GM21717 (cell line): ENCODE data around the gene ROR2.

Experiments used
- ATAC-seq: cut with Tn5 transposase; IDR thresholded peaks from one replicate; pipeline ENCODE4 v1.9.1; 2021; ENCODE audit warnings: mild to moderate bottlenecking, moderate library complexity; ENCODE audit not compliant: unreplicated experiment

Gene ROR2

GRCh38 chr9:91902475-91903125 lies 47.4 kb downstream of the ROR2 start:
- no peak for ATAC-seq

DNA sequence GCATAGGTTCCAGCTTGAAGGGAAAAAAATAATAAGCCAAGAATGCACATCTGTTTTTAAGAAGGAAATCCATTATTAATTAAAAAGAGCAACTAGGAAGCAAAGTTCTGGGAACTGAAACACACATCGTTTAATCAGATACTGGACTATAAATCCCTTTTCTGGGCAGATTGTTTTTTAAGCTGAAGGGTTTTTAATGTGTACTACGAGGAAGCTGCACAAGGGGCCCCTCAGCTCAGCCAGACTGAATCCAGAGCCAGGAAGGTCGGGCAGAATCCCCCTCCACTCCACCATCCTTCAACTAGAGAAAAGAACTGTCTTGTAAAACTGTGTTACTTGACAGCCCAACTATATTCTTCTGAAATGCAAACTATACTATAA lies 49.2 kb downstream of the ROR2 start:
- ATAC-seq, result no peak

DNA sequence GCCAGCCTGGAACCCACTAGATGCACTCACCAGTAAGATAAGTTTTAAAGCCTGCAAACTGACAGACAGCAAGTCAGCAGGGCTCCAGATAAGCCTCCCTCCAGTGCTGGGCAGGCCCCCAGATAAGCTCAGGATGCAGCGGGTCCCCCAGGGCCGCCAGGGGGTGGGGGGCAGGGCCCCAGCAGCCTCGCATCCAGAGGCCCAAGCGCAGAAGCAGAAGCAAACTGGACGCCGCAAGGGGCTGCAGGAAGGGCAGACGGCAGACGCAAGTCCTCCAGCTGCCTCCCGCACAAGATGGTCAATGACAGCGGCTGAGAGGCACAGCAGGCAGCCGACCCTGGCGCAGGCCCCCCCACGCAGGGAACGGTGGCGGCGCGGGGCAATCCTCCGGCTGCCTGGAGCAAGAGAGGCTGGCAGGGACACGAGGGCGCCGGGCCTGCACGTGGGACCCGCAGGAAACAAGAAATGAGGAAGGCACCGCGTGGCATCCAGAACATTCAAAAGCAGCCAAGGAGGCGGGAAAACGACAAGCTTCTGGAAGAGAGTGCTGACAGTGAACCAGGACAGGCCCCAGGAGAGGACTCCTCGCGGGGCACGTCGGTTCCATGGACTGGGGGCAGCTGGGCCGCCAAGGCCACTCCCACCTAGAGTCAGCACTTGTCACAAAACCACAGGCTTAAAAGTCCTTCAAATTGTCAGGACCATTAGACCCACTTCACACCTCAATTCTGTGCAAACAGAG lies 49.8 kb downstream of the ROR2 start:
- no peak for ATAC-seq

GRCh38 chr9:91899594-91899993 lies 50.4 kb downstream of the ROR2 start:
- ATAC-seq, result no peak

DNA sequence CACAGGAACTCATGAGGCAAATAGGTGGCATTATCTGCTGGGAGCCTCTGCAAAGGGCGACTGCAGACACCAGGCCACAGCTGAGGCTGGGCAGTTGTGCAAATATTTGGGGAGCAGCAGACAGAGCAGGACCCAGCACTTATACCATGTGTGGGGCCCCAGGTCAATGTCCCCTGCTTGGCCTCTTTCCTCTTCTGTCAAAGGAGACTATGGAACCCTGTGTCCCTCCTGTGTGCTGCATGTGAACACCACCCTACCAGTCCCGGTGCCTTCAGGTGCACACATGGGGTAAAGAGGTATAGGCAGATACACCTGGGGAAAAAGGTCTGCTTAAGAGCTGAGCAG lies 50.8 kb downstream of the ROR2 start:
- ATAC-seq, result no peak

DNA sequence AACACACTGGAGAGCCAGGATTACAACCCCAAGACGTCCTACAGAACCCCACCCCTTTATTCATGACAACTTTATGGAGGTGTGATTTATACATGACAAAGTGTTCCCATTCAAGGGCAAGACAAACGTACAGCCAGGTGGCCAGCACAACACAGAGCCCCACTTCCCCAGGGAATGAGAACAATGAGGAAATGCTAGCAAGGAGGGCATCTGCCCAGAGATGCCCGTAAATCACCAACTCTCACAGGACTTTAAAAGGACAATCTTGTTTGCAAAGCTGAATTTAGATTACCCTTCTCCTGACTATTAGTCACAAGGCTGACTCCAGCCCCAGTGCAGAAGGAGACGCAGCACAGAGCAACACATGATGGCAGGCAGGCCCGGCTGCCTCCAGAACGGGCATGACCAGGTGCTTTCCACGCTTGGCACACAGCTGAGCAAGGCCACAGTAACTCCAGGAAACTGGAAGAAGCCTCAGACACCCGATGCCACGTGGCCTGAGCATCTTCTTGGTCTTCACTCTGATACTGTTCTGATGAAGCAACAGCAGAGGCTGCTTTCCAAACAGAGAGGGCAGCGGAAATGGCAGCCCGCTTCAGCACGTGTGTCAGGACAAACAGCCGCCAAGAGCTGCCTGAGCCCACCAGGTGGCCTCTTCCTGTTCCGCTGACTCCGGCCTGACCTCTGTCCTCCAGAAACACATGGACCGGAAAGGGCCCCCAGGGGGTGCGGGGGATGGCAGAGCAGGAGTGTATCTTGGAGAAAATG lies 51.4 kb downstream of the ROR2 start:
- ATAC-seq, result no peak

DNA sequence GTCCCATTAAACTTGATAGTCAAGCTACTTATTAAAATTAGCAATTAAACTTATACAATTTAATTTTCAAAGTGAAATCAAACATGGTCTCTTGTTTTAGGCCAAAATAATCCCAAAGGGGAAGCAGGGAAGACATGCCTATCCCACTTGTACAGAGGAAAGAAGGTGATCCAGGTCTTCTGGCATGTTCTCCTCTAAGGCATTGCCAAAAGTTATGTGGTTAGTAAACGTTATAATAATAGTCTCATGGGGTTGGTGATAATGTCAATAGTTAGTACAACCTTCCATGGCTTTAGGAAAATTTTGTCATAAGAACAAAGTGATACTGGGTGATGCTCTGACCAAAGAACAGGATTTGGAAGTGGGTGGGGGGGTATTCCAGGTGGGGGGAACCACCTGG lies 52.8 kb downstream of the ROR2 start:
- ATAC-seq, result no peak

DNA sequence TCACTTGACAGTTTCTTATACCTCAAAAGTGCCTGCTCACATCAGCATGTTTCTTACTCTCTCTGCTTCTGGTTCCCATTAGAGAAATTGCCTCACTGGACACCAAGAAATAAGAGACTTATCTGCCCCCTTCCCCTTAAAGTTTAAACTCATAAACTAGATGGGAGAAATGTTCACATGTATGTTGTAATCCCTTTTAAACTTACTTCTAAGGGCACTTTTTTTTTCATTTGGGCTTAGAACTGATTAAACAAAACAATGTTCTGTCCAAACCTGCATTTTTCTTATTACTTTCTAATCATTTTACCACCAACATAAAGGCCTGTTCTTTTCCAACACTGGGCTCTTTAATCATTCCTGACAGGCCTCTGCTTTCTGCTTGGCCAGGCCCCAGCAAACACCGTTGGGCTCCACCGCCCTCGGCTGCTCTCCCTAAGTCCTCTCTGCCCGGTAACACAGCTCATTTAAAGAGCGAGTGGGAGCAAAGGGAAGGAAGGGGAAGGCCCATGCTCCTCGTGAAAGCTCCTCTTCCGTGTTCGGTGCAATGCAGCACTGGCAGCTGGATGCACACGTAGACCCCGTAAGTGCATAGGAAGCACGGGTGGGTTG lies 53.4 kb downstream of the ROR2 start:
- no peak for ATAC-seq

GRCh38 chr9:91896097-91896496 lies 53.9 kb downstream of the ROR2 start:
- no peak for ATAC-seq

DNA sequence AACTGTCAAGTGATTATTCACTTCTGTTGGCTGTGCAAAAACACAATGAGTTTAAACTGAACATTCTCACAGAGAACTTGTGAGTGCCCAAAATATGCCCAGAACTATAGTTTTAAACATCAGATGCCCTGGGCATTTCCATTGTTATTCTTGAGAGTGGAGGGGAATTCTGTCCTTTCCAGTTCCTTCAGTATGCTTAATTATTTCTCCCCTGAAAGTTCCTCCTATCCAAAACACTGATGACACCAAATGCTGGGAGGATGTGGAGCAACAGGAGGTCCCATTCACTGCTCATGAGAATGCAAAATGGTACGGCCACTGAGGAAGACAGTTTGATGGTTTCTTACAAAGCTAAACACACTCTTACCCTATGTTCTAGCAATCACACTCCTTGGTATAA lies 55.5 kb downstream of the ROR2 start:
- ATAC-seq, result no peak

- ATAC-seq, result no peak
Observed at GRCh38 chr9:91894023-91894422, 56.0 kb downstream of the ROR2 start.

- ATAC-seq, result no peak
Observed at GRCh38 chr9:91891915-91892314, 58.1 kb downstream of the ROR2 start.

DNA sequence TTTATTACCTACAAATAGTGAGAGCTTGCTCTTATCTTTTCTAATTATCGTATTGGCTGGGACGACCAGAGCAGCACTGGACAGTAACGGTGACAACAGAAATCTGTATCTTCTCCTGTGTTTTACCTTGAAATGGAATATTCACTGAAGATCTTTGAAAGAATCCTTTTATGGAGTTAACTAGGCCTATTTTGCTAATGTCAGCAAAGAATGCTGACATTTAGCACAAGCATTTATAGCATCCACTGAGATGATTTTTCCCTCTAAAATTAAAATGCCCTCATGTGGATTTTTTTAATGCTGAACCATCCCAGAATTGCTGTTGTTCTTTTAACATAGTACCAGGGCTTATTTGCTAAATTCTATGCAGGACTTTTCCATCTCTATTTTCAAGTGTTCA lies 59.4 kb downstream of the ROR2 start:
- ATAC-seq, result no peak

DNA sequence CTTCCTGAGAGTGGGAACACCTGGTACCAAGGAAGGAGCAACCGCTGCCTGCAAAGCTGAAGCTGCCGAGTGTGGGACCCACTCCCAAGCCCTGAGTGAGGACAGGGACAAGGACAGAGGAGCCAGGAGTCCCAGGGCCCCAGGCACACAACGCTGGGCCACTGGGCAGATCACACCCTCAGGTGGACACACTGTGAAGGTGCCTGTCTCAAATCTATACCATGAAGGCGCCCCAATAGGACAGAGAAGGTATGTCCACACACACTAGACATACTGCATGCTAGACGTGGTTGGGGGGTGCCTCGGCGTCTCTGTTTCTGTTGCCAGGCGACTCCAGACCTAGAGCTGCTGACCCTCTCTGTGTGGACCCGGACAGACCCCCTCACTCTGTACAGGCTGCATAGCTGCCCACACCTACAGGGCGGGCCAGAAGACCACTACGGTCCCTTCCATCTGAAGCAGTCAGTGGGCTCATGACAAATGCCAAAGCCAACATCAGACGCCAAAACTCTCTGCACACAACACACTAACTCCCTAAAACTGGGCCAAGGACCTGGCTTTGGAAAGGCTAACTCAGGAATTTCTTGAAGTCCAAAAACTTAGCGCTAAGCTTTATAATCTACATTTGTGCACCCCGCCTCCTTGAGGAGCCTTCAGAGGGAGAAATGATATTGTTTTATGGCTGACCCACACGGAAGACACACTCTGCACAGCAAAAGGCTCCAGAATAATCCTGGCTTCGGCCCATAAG lies 60.7 kb downstream of the ROR2 start:
- ATAC-seq, result no peak

DNA sequence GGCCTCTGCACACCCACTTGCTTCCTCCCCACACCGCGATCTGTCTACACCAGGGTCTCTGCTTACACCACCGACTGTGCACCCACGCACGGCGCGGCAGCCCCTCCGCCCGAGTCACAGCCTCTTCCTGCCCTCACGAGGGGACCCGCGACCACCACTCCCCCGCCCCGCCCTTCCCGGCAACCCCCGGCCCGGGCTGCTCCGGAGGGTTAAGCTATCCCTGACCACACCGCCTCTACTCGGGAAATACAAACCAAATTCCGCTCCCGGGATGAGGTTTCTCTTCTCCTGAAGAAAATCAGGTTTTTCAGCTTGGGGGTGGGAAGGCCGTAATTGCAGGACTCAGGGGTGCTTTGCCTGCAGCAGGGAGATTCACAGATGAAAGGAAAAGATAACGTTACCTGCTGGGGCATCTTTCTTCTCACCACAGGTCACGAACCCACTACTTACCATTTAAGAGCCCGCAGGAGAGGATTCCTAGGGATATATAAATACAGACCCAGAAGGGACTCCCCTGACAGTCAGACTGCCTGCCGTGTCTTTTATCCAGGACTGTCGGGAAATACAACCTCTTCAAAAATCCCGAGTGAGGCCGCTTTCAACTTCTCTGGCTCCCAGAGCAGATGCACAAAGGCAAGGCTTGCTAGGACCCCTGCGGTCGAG lies 63.5 kb downstream of the ROR2 start:
- no peak for ATAC-seq

DNA sequence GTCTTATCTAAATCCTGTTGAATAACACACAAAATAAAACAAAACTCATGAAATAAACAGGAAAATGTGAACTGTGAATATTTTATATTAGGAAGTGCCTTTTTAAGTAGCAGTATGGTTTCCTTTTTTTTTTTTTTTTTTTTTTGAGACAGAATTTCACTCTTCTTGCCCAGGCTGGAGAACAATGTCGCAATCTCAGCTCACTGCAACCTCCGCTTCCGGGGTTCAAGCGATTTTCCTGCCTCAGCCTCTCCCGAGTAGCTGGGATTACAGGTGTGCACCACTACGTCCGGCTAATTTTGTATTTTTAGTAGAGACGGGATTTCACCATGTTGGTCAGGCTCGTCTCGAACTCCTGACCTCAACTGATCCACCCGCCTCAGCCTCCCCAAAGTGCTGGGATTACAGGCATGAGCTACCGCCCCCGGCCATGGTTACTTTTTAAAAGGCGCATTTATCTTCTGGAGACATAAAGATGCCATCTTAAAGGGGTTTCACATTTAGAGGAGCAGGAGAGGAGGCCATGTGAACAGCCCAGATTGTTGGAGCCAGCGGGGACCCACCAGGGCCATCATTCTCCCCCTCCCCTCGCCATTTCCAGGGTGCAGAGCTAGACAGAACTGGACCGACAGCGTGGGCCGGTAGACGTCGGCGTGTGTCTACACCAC lies 64.1 kb downstream of the ROR2 start:
- no peak for ATAC-seq

- ATAC-seq, result no peak
Observed at GRCh38 chr9:91884696-91885687, 65.0 kb downstream of the ROR2 start.

DNA sequence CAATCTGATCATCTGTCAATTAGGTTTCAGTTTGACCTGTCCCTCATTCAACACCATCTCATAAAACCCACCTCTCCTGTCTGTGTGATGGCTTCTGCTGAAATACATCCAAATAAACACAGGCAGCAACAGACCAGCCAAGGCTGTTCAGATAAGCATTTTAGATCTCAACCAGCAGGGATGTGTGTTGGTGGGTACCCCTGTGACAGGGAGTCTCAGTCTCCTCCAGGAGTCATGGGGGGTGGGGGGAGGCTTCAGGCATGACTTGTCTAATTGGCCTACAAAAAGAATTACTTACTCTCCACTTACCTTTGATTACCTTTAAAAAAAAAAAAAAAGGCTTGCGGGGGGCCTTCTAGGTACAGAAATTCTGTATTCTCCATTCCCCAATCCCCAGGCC lies 65.9 kb downstream of the ROR2 start:
- ATAC-seq, result no peak

GRCh38 chr9:91883503-91883902 lies 66.5 kb downstream of the ROR2 start:
- no peak for ATAC-seq
